KMS-11 (cell line): Measurements from ENCODE around the gene KCNJ10.

Experiments
- H2AFZ ChIP-seq: fragments of 200-600 bp; sonication (generic); 2 replicates; pipeline ENCODE4 v1.6.1; 2016; ENCODE audit warnings: antibody characterized with exemption, mixed run types, low read depth
- H3K27ac ChIP-seq: fragments of 200-600 bp; sonication (generic); 2 replicates; pipeline ENCODE4 v1.6.1; 2016; ENCODE audit warnings: mild to moderate bottlenecking, mixed run types
- H3K27me3 ChIP-seq: fragments of 200-600 bp; sonication (generic); 2 replicates; pipeline ENCODE4 v1.6.1; 2017; ENCODE audit warnings: mild to moderate bottlenecking, low read depth, mixed run types, moderate library complexity; ENCODE audit not compliant: insufficient read depth
- H3K36me3 ChIP-seq: fragments of 200-600 bp; sonication (generic); 2 replicates; pipeline ENCODE4 v1.6.1; 2017; ENCODE audit warnings: mild to moderate bottlenecking, mixed run types; ENCODE audit not compliant: insufficient read depth
- H3K4me1 ChIP-seq: fragments of 200-600 bp; sonication (generic); 2 replicates; pipeline ENCODE4 v1.6.1; 2016; ENCODE audit warnings: mild to moderate bottlenecking, low read depth, mixed run types; ENCODE audit not compliant: poor library complexity, severe bottlenecking
- H3K4me2 ChIP-seq: fragments of 200-600 bp; sonication (generic); 2 replicates; pipeline ENCODE4 v1.7.0; 2016; ENCODE audit warnings: mild to moderate bottlenecking, mixed run types
- H3K4me3 ChIP-seq: fragments of 200-600 bp; sonication (generic); IDR thresholded peaks from 2 replicates; pipeline ENCODE4 v1.6.1; 2017; ENCODE audit warnings: low read depth, low read length, mixed read lengths; ENCODE audit not compliant: insufficient read depth
- H3K79me2 ChIP-seq: fragments of 200-600 bp; sonication (generic); 2 replicates; pipeline ENCODE4 v1.6.1; 2016; ENCODE audit warnings: low read depth, mixed run types; ENCODE audit not compliant: insufficient read depth
- H3K9ac ChIP-seq: fragments of 200-600 bp; sonication (generic); 2 replicates; pipeline ENCODE4 v1.6.1; 2016; ENCODE audit warnings: mild to moderate bottlenecking, mixed run types
- H4K20me1 ChIP-seq: fragments of 200-600 bp; sonication (generic); 2 replicates; pipeline ENCODE4 v1.6.1; 2016; ENCODE audit warnings: mild to moderate bottlenecking, mixed run types; ENCODE audit not compliant: insufficient read depth
- CTCF ChIP-seq: fragments of 200-600 bp; sonication (generic); conservative IDR thresholded peaks from 2 replicates; pipeline ENCODE4 v1.6.1; 2017; ENCODE audit warnings: low read depth, mild to moderate bottlenecking, antibody characterized with exemption, low read length, moderate library complexity, mixed read lengths

KCNJ10 gene

DNA sequence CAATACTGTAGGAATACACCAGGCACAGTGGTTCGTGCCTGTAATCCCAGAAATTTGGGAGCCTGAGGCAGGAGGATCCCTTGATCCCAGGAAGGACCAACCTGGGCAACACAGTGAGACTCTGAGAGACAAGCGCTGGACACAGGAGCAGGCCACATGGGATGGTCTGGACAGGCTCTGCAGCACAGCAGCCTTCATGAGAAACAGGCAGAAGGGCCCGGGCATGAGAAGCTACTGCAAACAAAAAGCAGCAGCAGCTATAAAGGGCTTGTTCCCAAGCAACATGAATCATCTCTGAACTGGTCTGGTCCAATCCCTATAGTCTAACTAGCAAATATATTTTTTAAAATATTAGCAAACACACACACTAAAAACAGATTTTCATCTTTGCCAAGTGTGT lies 80.4 kb downstream of the KCNJ10 start:
- H3K27ac ChIP-seq, result no peak overlapping the region
- no peak for TF ChIP-seq CTCF
- H3K4me3 ChIP-seq, result no peak overlapping the region
- no peaks in the 10 kb centered on the region for H3K36me3 ChIP-seq
- no peak overlapping the region for H3K9ac ChIP-seq
- no peaks in the 10 kb centered on the region for H3K4me1 ChIP-seq
- no peaks in the 10 kb centered on the region for H4K20me1 ChIP-seq
- H3K79me2 ChIP-seq, result no peaks in the 10 kb centered on the region
- H3K4me2 ChIP-seq, result no peak overlapping the region
- H2AFZ ChIP-seq, result no peak overlapping the region
- H3K27me3 ChIP-seq, result no peaks in the 10 kb centered on the region

DNA sequence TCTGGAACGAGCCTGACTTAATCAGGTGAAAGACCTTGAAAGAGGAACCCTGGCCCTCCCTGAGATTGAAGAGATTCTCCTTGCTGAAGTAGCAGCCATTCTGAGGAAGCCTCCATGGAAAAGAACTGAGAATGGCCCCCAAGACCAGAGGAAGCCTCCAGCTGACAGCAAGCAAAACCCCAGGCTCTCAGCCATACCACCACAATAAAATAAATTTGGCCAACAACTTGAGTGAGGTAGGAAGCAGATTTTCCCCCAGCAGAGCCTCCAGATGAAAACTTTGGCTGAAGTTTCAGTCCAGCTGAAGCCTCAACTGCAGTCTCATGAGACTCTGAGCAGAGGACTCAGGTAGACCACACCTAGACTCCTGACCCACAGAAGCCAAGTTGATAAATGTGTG lies 82.0 kb downstream of the KCNJ10 start:
- Histone ChIP-seq H3K4me3 (no peak overlapping the region), H2AFZ (no peak overlapping the region), H3K27me3 (no peaks in the 10 kb centered on the region), H3K9ac (no peak overlapping the region), H3K27ac (no peak overlapping the region), H4K20me1 (no peaks in the 10 kb centered on the region), H3K36me3 (no peaks in the 10 kb centered on the region), H3K79me2 (no peaks in the 10 kb centered on the region), H3K4me2 (no peak overlapping the region), H3K4me1 (no peaks in the 10 kb centered on the region)
- TF ChIP-seq CTCF, result no peak

GRCh38 chr1:159987186-159987585 lies 82.8 kb downstream of the KCNJ10 start:
- H3K36me3 ChIP-seq, result no peaks in the 10 kb centered on the region
- H3K9ac ChIP-seq, result no peak overlapping the region
- H4K20me1 ChIP-seq, result no peaks in the 10 kb centered on the region
- H3K4me3 ChIP-seq, result no peak overlapping the region
- H3K27me3 ChIP-seq, result no peaks in the 10 kb centered on the region
- no peak overlapping the region for H2AFZ ChIP-seq
- no peaks in the 10 kb centered on the region for H3K79me2 ChIP-seq
- TF ChIP-seq CTCF, result no peak
- no peak overlapping the region for H3K4me2 ChIP-seq
- no peak overlapping the region for H3K27ac ChIP-seq
- no peaks in the 10 kb centered on the region for H3K4me1 ChIP-seq

GRCh38 chr1:159986531-159986930 lies 83.4 kb downstream of the KCNJ10 start:
- Histone ChIP-seq H4K20me1 (no peaks in the 10 kb centered on the region), H3K9ac (no peak overlapping the region), H3K4me2 (no peak overlapping the region), H3K36me3 (no peaks in the 10 kb centered on the region), H3K4me1 (no peaks in the 10 kb centered on the region), H3K4me3 (no peak overlapping the region), H2AFZ (no peak overlapping the region), H3K27me3 (no peaks in the 10 kb centered on the region), H3K79me2 (no peaks in the 10 kb centered on the region), H3K27ac (no peak overlapping the region)
- TF ChIP-seq CTCF, result no peak

DNA sequence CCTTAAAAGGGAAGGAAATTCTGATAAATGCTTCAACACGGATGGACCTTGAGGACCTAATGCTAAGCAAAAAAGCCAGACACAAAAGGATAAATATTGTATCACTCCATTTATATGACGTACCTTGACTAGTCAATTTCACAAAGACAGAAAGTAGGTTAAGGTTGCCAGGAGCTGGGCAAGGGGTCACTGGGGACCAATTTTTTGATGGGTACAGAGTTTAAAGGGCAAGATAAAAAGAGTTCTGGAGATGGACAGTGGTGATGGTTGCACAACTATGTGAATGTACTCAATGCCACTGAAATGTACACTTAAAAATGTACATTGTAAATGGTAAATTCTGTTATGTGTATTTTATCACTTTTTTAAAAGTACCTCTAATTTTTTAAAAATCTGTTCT lies 83.9 kb downstream of the KCNJ10 start:
- H3K4me2 ChIP-seq, result no peak overlapping the region
- H3K4me1 ChIP-seq, result no peaks in the 10 kb centered on the region
- no peak overlapping the region for H2AFZ ChIP-seq
- H4K20me1 ChIP-seq, result no peaks in the 10 kb centered on the region
- TF ChIP-seq CTCF, result no peak
- H3K27ac ChIP-seq, result no peak overlapping the region
- H3K79me2 ChIP-seq, result no peaks in the 10 kb centered on the region
- no peak overlapping the region for H3K9ac ChIP-seq
- no peaks in the 10 kb centered on the region for H3K36me3 ChIP-seq
- no peaks in the 10 kb centered on the region for H3K27me3 ChIP-seq
- H3K4me3 ChIP-seq, result no peak overlapping the region
